Activated CD8-positive, alpha-beta memory T cell treated with anti-CD3 and anti-CD28 coated beads, Interleukin-2, amount 10 ng/mL, durations not matched to agents 7 days and 5 days (primary cell): ENCODE data around the gene UQCRQ. TPM values are rescaled to one million over a fixed set of nuclear protein-coding genes. Genes with fewer than 3 reads are reported as not detected.
A peak's percentile ranks its signal among the peaks of the same experiment; 100 is the strongest.

Experiments used
- ATAC-seq: fragments of 150-1000 bp; cut with Tn5 transposase; one replicate; pipeline ENCODE4 v1.10.0; 2021; ENCODE audit warnings: moderate library complexity
- CTCF ChIA-PET: fragments of 350-600 bp; sonication (Branson Sonifier 250); formaldehyde crosslinking; loops from one replicate; lab custom pipeline; 2021; ENCODE audit warnings: antibody characterized with exemption; lab: Charles Lee
- DNase-seq: peaks from one replicate; pipeline ENCODE4 v3.0.0-alpha.2; 2020
- H3K27ac Mint-ChIP-seq: one replicate; pipeline ENCODE4 v1.8.0; 2021; ENCODE audit warnings: mild to moderate bottlenecking, mixed read lengths
- H3K27me3 Mint-ChIP-seq: one replicate; pipeline ENCODE4 v1.8.0; 2021; ENCODE audit warnings: mixed read lengths
- H3K36me3 Mint-ChIP-seq: one replicate; pipeline ENCODE4 v1.8.0; 2021; ENCODE audit warnings: mild to moderate bottlenecking, mixed read lengths
- H3K4me1 Mint-ChIP-seq: one replicate; pipeline ENCODE4 v1.8.0; 2021; ENCODE audit warnings: mixed read lengths
- H3K4me3 Mint-ChIP-seq: one replicate; pipeline ENCODE4 v1.8.0; 2021; ENCODE audit warnings: mild to moderate bottlenecking, moderate library complexity, mixed read lengths
- H3K9me3 Mint-ChIP-seq: one replicate; pipeline ENCODE4 v1.8.0; 2022; ENCODE audit warnings: low read depth, mixed read lengths
- total RNA-seq, 2 experiments: library from RNA; stranded (reverse); gene quantifications; one replicate each; pipeline ENCODE4 v1.2.3, GENCODE V29; 2021

Gene UQCRQ
- total RNA-seq, 2 experiments from 2014 or later = 344 to 446 TPM

GRCh38 chr5:132883261-132883834 lies 16.9 kb downstream of the UQCRQ start:
- ATAC-seq = peak; percentile 68

DNA sequence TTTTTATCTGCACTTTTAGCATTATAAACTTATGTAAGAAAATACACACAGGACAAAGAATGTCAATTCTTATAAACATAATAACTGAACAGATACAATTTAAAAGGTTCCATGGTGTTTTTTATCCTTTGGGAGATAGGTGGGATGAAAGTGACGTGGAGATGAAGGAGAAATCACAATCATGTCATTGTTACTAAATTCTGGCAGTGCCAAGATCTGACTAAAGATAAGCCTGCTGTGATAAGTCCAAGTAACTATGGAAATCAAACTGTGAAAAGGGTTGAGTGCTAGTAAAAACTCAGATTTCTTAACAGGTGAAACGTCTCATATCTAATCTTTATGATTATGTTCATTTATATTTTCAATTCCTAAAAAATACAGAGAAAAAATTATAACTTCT lies 18.1 kb downstream of the UQCRQ start:
- no peak for ATAC-seq
- Mint-ChIP-seq H3K27me3 (no peaks in the 10 kb centered on the region), H3K27ac (no peak overlapping the region), H3K36me3 (peaks cover 46% of the 10 kb centered on the region), H3K4me1 (peaks cover 12% of the 10 kb centered on the region), H3K9me3 (no peaks in the 10 kb centered on the region), H3K4me3 (no peak overlapping the region)
- CTCF ChIA-PET = interaction anchor here (1.6 to 3.5 kb wide), 3 partner anchors 11 to 55 kb away, joined by 6 to 23 read pairs (median 19); partner anchors contain the start of genes GDF9, SHROOM1 and UQCRQ
- DNase-seq = no peak

More at GRCh38 chr5:132883261-132883834, 16.9 kb downstream of the UQCRQ start:
- Mint-ChIP-seq H3K4me3 (no peak overlapping the region), H3K27ac (peak overlapping the region; percentile 18), H3K27me3 (no peaks in the 10 kb centered on the region), H3K36me3 (peaks cover 41% of the 10 kb centered on the region), H3K4me1 (peaks cover 12% of the 10 kb centered on the region), H3K9me3 (no peaks in the 10 kb centered on the region)
- DNase-seq = no peak
- CTCF ChIA-PET = interaction anchor here (0.6 to 3.5 kb wide), 15 partner anchors 8 to 377 kb away, joined by 3 to 23 read pairs (median 5); partner anchors contain the start of genes GDF9, SHROOM1 and UQCRQ

GRCh38 chr5:132886064-132886823 lies 19.8 kb downstream of the UQCRQ start:
- H3K9me3 Mint-ChIP-seq = no peaks in the 10 kb centered on the region
- ATAC-seq (no peak), DNase-seq (no peak)
- H3K4me3 Mint-ChIP-seq = no peak overlapping the region
- no peaks in the 10 kb centered on the region for H3K27me3 Mint-ChIP-seq
- CTCF ChIA-PET = no interaction called here
- H3K27ac Mint-ChIP-seq = no peak overlapping the region
- peaks cover 15% of the 10 kb centered on the region for H3K4me1 Mint-ChIP-seq
- H3K36me3 Mint-ChIP-seq = peaks cover 38% of the 10 kb centered on the region

DNA sequence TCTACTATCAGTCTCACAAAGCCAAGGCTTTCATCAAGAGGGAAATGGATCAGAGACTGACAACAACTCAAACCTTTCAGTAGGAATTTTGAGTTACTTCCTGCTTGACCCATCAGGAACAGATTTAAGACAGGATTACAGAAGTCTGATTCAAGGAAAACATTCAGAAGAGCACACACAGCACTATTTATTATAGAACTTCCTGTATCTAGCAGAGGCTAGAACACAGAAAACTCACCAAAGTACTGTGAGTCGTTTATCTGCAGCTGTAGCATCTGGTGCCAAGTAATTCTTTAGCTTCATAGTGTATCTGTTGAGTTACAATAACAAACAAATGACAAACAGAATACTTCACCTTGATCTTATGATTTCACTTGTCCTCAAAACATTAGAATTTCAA lies 20.8 kb downstream of the UQCRQ start:
- Mint-ChIP-seq H3K36me3 (peaks cover 41% of the 10 kb centered on the region), H3K9me3 (no peaks in the 10 kb centered on the region), H3K27me3 (no peaks in the 10 kb centered on the region), H3K4me1 (peaks cover 15% of the 10 kb centered on the region), H3K27ac (no peak overlapping the region), H3K4me3 (no peak overlapping the region)
- DNase-seq (no peak), ATAC-seq (no peak)
- CTCF ChIA-PET = interaction anchor here (0.7 kb wide), 1 partner anchor 28 kb away, joined by 3 read pairs; no protein-coding TSS in a partner anchor

DNA sequence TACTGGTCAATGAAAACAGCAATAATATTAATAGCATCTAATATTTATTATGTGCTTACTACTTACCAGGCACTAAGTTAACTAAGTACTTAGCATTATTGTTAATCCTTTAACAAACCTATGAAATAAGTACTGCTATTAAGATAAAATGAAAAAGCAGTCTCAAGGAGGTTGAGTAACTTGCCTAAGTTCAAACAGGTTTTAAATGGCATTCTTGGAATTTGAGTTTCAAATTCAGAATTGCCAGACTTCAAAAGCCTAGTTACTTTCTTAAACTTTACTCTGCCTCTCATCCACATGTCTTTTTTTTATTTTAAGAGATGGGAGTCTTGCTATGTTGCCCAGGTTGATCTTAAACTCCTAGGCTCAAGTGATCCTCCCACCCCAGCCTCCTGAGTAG lies 23.1 kb downstream of the UQCRQ start:
- H3K27me3 Mint-ChIP-seq = no peaks in the 10 kb centered on the region
- H3K4me3 Mint-ChIP-seq = no peak overlapping the region
- H3K27ac Mint-ChIP-seq = no peak overlapping the region
- H3K36me3 Mint-ChIP-seq = peaks cover 49% of the 10 kb centered on the region
- ATAC-seq = no peak
- H3K4me1 Mint-ChIP-seq = peaks cover 5% of the 10 kb centered on the region
- CTCF ChIA-PET = no interaction called here
- DNase-seq = no peak
- H3K9me3 Mint-ChIP-seq = no peaks in the 10 kb centered on the region

- Mint-ChIP-seq H3K4me3 (no peak overlapping the region), H3K9me3 (no peaks in the 10 kb centered on the region), H3K27ac (no peak overlapping the region), H3K27me3 (no peaks in the 10 kb centered on the region), H3K4me1 (peaks cover 5% of the 10 kb centered on the region), H3K36me3 (peaks cover 50% of the 10 kb centered on the region)
- DNase-seq = no peak
- no peak for ATAC-seq
- CTCF ChIA-PET = interaction anchor here (1.2 to 1.6 kb wide), 3 partner anchors 8 to 143 kb away, joined by 3 to 5 read pairs (median 4); partner anchors contain the start of gene CCNI2
These were observed 24.4 kb downstream of the UQCRQ start for GRCh38 chr5:132890817-132891216.

DNA sequence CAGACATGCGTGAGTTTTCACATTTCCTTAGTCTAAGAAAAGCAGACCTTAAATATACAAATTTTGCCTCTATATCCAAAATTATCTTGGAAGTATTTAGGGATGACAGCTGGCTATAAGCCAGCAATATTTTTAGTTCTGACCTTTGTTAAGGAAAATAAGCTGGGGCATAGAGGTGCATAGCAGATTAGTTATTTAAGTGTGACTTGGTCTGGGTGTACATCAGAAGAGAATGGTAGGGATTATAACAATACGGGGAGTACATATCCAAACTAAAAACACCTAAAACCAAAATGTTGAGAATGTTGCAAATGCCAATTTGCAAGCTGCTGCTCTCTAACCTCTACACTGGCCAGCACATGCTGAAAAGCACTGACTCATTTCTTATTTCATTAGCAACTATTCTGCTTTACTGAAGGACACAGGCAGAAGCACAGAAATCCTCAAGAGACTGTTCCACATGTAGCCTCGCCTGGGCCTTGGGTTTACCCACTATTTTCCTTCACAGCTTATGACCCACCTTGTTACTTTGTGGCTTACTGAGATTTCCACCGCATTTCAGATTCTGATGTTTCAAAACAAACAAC lies 29.4 kb downstream of the UQCRQ start:
- H3K9me3 Mint-ChIP-seq = no peaks in the 10 kb centered on the region
- CTCF ChIA-PET = interaction anchor here (1.3 to 1.4 kb wide), 2 partner anchors 12 to 18 kb away, joined by 4 to 6 read pairs; no protein-coding TSS in a partner anchor
- no peak for ATAC-seq
- no peak overlapping the region for H3K4me3 Mint-ChIP-seq
- peak overlapping the region; percentile 10 for H3K27ac Mint-ChIP-seq
- H3K27me3 Mint-ChIP-seq = no peaks in the 10 kb centered on the region
- no peak for DNase-seq
- peaks cover 20% of the 10 kb centered on the region for H3K4me1 Mint-ChIP-seq
- H3K36me3 Mint-ChIP-seq = peaks cover 49% of the 10 kb centered on the region

- Mint-ChIP-seq H3K27ac (peak overlapping the region; percentile 82), H3K27me3 (no peaks in the 10 kb centered on the region), H3K9me3 (no peaks in the 10 kb centered on the region), H3K4me1 (peaks cover 20% of the 10 kb centered on the region), H3K4me3 (peak overlapping the region; percentile 25), H3K36me3 (peaks cover 54% of the 10 kb centered on the region)
- ATAC-seq (peak; percentile 82), DNase-seq (no peak)
- CTCF ChIA-PET = interaction anchor here (1.4 to 2.0 kb wide), 2 partner anchors 17 to 77 kb away, joined by 4 to 5 read pairs; no protein-coding TSS in a partner anchor
These were observed 30.2 kb downstream of the UQCRQ start for GRCh38 chr5:132896685-132897084.

- Mint-ChIP-seq H3K4me1 (peaks cover 20% of the 10 kb centered on the region), H3K9me3 (no peaks in the 10 kb centered on the region), H3K4me3 (no peak overlapping the region), H3K36me3 (peaks cover 47% of the 10 kb centered on the region), H3K27me3 (no peaks in the 10 kb centered on the region), H3K27ac (no peak overlapping the region)
- ATAC-seq (no peak), DNase-seq (no peak)
- CTCF ChIA-PET = interaction anchor here (1.3 to 2.0 kb wide), 5 partner anchors 10 to 78 kb away, joined by 3 to 5 read pairs (median 4); partner anchors contain the start of genes GDF9 and UQCRQ
These were observed 31.7 kb downstream of the UQCRQ start for GRCh38 chr5:132898094-132898493.

DNA sequence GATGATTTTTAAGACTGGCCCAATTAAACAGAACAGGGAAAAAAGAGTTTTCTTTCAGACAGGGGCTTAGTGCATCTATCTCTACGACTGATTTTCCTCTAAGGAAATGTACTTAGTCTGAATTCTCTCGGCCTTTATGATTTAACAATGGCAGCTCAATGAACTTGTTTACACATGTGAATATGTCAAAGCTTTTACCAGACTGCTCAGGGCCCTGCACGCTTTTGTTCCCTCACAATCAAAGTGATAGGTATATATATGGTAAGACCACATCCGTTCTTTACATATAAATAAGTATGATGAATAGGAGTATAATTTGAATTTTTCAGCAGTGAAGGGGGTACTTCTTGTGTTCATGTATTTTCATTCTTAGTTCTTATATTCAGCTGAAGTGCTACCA lies 34.6 kb downstream of the UQCRQ start:
- no peaks in the 10 kb centered on the region for H3K9me3 Mint-ChIP-seq
- no peaks in the 10 kb centered on the region for H3K27me3 Mint-ChIP-seq
- peaks cover 17% of the 10 kb centered on the region for H3K4me1 Mint-ChIP-seq
- no peak overlapping the region for H3K27ac Mint-ChIP-seq
- ATAC-seq (no peak), DNase-seq (no peak)
- peaks cover 39% of the 10 kb centered on the region for H3K36me3 Mint-ChIP-seq
- H3K4me3 Mint-ChIP-seq = no peak overlapping the region
- CTCF ChIA-PET = no interaction called here

DNA sequence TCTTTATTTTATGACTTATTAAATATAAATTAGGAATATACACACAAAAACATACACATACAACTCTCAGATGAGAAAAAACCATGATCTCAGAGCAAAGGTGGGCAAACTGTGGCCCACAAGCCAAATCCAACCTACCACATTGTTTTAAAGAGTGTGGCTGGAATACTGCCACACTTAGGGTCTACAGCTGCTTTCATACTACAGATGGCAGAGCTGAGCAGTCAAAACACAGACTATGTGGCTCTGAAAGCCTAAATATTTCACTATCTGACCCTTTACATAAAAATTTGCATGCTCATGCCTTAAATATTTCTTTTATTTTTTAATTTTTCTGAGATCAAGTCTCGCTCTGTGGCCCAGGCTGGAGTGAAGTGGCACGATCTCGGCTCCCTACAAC lies 35.3 kb downstream of the UQCRQ start:
- Mint-ChIP-seq H3K36me3 (peaks cover 33% of the 10 kb centered on the region), H3K27ac (no peak overlapping the region), H3K9me3 (no peaks in the 10 kb centered on the region), H3K4me1 (peaks cover 10% of the 10 kb centered on the region), H3K27me3 (no peaks in the 10 kb centered on the region), H3K4me3 (no peak overlapping the region)
- ATAC-seq (no peak), DNase-seq (no peak)
- CTCF ChIA-PET = no interaction called here

GRCh38 chr5:132905938-132906337 lies 39.5 kb downstream of the UQCRQ start:
- DNase-seq = no peak
- peaks cover 18% of the 10 kb centered on the region for H3K36me3 Mint-ChIP-seq
- CTCF ChIA-PET = no interaction called here

GRCh38 chr5:132907161-132907560 lies 40.7 kb downstream of the UQCRQ start:
- Mint-ChIP-seq H3K27me3 (no peaks in the 10 kb centered on the region), H3K4me3 (no peak overlapping the region), H3K27ac (no peak overlapping the region), H3K9me3 (no peaks in the 10 kb centered on the region), H3K4me1 (no peaks in the 10 kb centered on the region), H3K36me3 (peaks cover 19% of the 10 kb centered on the region)
- CTCF ChIA-PET = no interaction called here
- ATAC-seq = no peak
- DNase-seq = no peak

More at GRCh38 chr5:132905938-132906337, 39.5 kb downstream of the UQCRQ start:
- no peak overlapping the region for H3K27ac Mint-ChIP-seq
- H3K27me3 Mint-ChIP-seq = no peaks in the 10 kb centered on the region
- H3K9me3 Mint-ChIP-seq = no peaks in the 10 kb centered on the region
- ATAC-seq = no peak
- H3K4me3 Mint-ChIP-seq = no peak overlapping the region
- H3K4me1 Mint-ChIP-seq = no peaks in the 10 kb centered on the region
